ENCODE data around the gene PPP2R2B. TPM values are rescaled to one million over a fixed set of nuclear protein-coding genes. Genes with fewer than 3 reads are reported as not detected.

Gene PPP2R2B
- polyA plus RNA-seq, 2 of the 4 experiments (the other 2 are of a cell fraction), result not detected

DNA sequence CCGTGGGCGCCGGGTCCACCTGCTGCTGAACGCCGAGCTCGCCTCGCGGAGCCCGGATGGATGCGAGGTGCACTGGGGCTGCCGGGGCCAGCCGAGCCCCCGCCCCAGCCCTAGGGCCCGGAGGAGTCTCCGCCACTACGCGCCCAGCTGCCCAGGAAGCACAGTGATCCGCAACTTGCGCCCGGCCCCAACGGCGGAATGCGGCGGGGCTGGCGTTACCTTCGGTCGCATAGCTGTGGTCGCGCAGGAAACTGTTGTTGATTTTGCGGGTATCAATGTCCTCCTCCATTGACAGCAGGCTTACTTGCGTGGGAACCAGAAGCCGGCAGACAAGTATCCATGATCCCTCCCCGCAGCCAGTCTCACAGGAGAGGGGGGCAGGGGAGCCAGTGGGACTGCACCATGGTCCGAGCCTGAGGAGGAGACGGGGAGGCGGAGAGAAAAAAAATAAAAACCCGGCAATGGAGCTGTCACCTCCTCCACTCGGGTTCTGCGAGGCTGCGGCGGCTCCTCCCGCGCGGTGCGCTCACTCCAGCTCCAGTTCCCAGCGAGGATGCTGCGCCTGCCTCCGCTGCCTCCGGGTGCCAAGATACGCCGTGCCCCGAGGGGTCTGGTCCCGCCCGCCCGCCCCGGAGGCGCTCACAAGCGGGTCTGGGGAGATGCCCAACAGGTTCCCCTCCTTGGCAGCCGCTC is 628 bp downstream of the PPP2R2B start:
- ChIA-PET CTCF (interaction anchor here (0.6 to 1.6 kb wide), 3 partner anchors 10 to 336 kb away, joined by 3 to 5 read pairs (median 4); no protein-coding TSS in a partner anchor), POLR2A (no interaction called here)
- H3K4me2 ChIP-seq, result peak overlapping the region; percentile 95
- H3K4me1 ChIP-seq, result peaks cover 6% of the 10 kb centered on the region; the same call in 1 of the 3 replicates
- TF ChIP-seq KDM5A (IDR thresholded peaks at IDR 0.05), result no peak
- TF ChIP-seq CHD4 (IDR thresholded peaks at IDR 0.05; ENCODE audit: borderline replicate concordance), result no peak
- TF ChIP-seq GATA3 (IDR thresholded peaks at IDR 0.05; ENCODE audit: borderline replicate concordance), result no peak
- TF ChIP-seq HOXA7 (CRISPR knock-in tag; IDR thresholded peaks at IDR 0.05), result no peak
- no peak for TF ChIP-seq RAD21 (conservative IDR thresholded peaks at IDR 0.05 in 1 of 2, IDR thresholded peaks at IDR 0.05 in 1 of 2)
- no peak for TF ChIP-seq FOXS1 (CRISPR knock-in tag; IDR thresholded peaks at IDR 0.05)
- TF ChIP-seq CHD2 (IDR thresholded peaks at IDR 0.05; ENCODE audit: low read length, partially characterized antibody), result no peak
- TF ChIP-seq USF2 (IDR thresholded peaks at IDR 0.05), result no peak
- TF ChIP-seq, protein P1, sequence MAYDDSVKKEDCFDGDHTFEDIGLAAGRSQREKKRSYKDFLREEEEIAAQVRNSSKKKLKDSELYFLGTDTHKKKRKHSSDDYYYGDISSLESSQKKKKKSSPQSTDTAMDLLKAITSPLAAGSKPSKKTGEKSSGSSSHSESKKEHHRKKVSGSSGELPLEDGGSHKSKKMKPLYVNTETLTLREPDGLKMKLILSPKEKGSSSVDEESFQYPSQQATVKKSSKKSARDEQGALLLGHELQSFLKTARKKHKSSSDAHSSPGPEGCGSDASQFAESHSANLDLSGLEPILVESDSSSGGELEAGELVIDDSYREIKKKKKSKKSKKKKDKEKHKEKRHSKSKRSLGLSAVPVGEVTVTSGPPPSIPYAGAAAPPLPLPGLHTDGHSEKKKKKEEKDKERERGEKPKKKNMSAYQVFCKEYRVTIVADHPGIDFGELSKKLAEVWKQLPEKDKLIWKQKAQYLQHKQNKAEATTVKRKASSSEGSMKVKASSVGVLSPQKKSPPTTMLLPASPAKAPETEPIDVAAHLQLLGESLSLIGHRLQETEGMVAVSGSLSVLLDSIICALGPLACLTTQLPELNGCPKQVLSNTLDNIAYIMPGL (CRISPR knock-in tag; IDR thresholded peaks at IDR 0.05; ENCODE audit: borderline replicate concordance), result no peak
- TF ChIP-seq PBX3 (IDR thresholded peaks at IDR 0.05), result no peak
- TF ChIP-seq PHF8 (IDR thresholded peaks at IDR 0.05; ENCODE audit: borderline replicate concordance, low read depth), result no peak
- TF ChIP-seq RNF2 (IDR thresholded peaks at IDR 0.05; ENCODE audit: borderline replicate concordance, low read depth), result no peak
- TF ChIP-seq RARB (CRISPR knock-in tag; IDR thresholded peaks at IDR 0.05), result no peak
- no peak for TF ChIP-seq MAFK (IDR thresholded peaks at IDR 0.05; ENCODE audit: partially characterized antibody)
- TF ChIP-seq JUN (IDR thresholded peaks at IDR 0.05), result no peak
- TF ChIP-seq HDAC2 (IDR thresholded peaks at IDR 0.05), result no peak
- TF ChIP-seq FOSL2 (IDR thresholded peaks at IDR 0.05), result no peak
- no peak for TF ChIP-seq FOSL2 (CRISPR knock-in tag; IDR thresholded peaks at IDR 0.05)
- TF ChIP-seq FOSB (CRISPR knock-in tag; IDR thresholded peaks at IDR 0.05), result no peak
- DNase-seq (ENCODE audit: low read depth in 1 of 2, low spot score in 1 of 2) (no peak), FAIRE-seq (no peak), ATAC-seq (peak; percentile 64 to 67; a peak in 5 of 6 replicates)
- peak overlapping the region; percentile 50 for H3K4me3 ChIP-seq
- no peaks in the 10 kb centered on the region for H3K9me3 ChIP-seq
- H3K27ac ChIP-seq, result no peak overlapping the region
- WGBS (ENCODE audit: missing lambda C conversion rate), result 5% methylated on average over 35 of the region's 59 CpGs

GRCh38 chr5:146877178-146877681 is 1.3 kb downstream of the PPP2R2B start:
- WGBS (ENCODE audit: missing lambda C conversion rate), result 59% methylated on average over 14 of the region's 14 CpGs
- ATAC-seq (no peak), FAIRE-seq (no peak), DNase-seq (ENCODE audit: low read depth in 1 of 2, low spot score in 1 of 2) (no peak)
- TF ChIP-seq FOSB (CRISPR knock-in tag; IDR thresholded peaks at IDR 0.05) (no peak), MYC (IDR thresholded peaks at IDR 0.05; ENCODE audit: borderline replicate concordance, low read length) (no peak), ATOH8 (CRISPR knock-in tag; IDR thresholded peaks at IDR 0.05; ENCODE audit: low read depth) (no peak), HOXA7 (CRISPR knock-in tag; IDR thresholded peaks at IDR 0.05) (no peak), PBX3 (IDR thresholded peaks at IDR 0.05) (no peak), ZSCAN20 (CRISPR knock-in tag; IDR thresholded peaks at IDR 0.05) (no peak), KDM5A (IDR thresholded peaks at IDR 0.05) (no peak), ZC3H11A (IDR thresholded peaks at IDR 0.05) (no peak)
- ChIA-PET POLR2A (no interaction called here), CTCF (no interaction called here)
- no peak overlapping the region for H3K27ac ChIP-seq
- peak overlapping the region; percentile 95 for H3K4me2 ChIP-seq
- H3K9me3 ChIP-seq, result no peaks in the 10 kb centered on the region
- peaks cover 6% of the 10 kb centered on the region; the same call in 1 of the 3 replicates for H3K4me1 ChIP-seq
- peak overlapping the region; percentile 50 for H3K4me3 ChIP-seq
